Measurements from ENCODE around the gene MYBPC3.

MYBPC3 gene

GRCh38 chr11:47314992-47315391, 37.5 kb downstream of the MYBPC3 start:
- no peak for DNase-seq (ENCODE audit: low read depth)

DNA sequence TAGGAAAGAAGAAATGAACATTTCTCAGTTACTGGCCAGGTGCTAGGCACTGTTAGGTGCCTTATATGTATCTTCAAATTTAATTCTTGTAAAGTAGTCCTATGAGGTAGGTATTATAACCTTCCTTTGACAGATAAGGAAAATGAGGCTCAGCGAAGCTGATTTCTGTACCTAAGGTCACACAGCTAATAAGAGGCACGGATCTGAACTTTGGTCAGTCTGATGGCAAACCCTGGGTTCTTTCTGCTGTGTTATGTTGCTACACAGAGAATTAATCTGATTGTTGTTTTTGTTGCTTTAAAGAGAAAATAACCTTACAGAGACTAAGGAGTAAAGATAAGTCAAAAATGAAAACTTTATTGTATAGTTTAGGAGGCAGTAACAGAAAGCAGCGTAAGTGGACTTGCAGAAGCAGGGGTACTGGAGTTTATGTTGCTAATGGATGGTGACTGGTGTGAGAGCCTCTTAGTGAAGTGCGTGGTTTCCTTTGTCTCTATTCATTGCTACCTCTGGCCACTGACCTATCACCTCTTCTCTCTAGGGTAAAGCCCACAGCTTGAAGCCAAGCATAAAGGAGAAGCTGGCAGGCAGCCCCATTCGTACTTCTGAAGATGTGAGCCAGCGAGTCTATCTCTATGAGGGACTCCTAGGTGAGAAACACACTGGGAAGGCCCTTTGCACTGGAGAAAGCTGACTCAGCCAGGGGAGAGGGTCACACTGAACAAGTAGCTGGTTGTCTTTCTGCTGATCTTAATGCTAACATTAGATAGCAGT, 44.3 kb downstream of the MYBPC3 start:
- DNase-seq (ENCODE audit: low read depth), result no peak

DNA sequence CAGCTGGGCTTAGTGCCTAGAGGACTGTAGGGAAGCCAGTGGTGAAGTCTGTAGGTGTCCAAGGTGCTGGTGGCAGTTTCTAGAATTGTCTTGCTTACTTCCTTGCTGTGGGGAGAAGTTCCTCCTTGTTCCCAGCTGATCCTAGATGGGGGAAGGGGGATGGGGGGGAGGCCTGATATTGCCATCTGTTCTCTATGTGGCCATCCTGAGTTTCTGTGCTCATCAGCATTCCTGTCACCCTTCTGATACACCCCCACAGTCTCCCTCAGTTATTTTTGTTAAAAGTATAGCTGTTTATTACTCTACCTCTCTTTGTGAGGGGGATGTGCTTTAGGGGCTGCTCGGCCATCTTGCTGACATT, 46.0 kb downstream of the MYBPC3 start:
- DNase-seq (ENCODE audit: low read depth), result no peak

GRCh38 chr11:47305734-47306483, 46.6 kb downstream of the MYBPC3 start:
- no peak for DNase-seq (ENCODE audit: low read depth)

DNA sequence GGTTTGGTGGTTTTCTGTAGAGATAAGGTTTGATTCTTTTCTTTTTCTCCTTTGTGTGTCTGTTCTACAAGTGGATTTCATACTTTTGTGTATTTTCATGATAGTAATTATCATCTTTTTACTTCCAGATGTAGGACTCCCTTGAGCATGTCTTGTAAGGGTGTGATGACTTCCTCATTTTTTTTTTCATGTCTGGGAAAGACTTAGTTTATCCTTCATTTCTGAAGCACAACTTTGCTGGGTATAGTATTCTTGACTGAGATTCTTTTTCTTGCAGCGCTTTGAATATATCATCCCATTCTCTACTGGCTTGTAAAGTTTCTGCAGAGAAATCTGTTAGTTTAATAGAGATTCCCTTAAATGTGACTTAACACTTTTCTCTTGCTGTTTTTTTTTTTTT, 49.6 kb downstream of the MYBPC3 start:
- DNase-seq (ENCODE audit: low read depth), result no peak

DNA sequence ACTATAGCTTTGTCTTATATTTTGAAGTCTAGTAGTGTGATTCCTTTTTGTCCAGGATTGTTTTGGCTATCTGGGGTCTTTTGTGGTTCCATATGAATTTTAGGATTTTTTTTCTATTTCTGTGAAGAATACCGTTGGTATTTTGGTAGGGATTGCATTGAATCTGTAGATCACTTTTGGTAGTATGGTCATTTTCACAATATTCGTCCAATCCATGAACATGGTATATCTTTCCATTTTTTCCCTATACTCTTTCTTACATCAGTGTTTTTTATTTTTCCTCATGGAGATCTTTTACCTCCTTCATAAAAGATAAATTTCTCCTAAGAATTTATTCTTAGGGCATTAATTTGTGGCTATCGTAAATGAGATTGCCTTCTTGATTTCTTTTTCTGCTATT, 53.4 kb downstream of the MYBPC3 start:
- DNase-seq (ENCODE audit: low read depth), result no peak

DNA sequence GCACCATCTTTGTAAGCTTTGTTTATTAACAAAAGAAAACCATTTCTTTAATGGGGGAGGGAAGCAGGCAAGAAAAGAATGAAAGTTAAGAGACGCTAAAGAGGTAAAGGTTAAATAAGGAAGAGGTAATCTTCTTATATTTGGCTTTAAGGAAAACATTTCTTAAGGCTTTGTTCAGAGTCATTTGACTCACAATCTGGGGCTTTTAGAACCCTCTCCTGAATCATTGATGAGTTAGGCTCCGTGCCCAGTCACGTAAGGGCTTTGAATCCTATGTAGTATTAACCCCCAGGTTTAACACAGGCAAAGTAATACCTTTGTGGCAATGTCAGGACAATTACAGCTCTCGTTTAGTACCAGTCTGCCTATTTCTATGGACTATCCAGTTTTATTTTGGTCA, 56.5 kb downstream of the MYBPC3 start:
- no peak for DNase-seq (ENCODE audit: low read depth)

GRCh38 chr11:47295385-47295784, 57.1 kb downstream of the MYBPC3 start:
- no peak for DNase-seq (ENCODE audit: low read depth)

DNA sequence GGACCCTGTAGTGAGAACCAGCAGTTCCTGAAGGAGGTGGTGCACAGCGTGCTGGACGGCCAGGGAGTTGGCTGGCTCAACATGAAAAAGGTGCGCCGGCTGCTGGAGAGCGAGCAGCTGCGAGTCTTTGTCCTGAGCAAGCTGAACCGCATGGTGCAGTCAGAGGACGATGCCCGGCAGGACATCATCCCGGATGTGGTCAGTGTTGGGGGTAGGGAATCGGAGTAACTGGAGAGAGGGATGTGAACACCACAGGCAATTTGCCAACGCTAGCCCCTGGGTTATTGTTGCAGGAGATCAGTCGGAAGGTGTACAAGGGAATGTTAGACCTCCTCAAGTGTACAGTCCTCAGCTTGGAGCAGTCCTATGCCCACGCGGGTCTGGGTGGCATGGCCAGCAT, 62.6 kb downstream of the MYBPC3 start:
- DNase-seq (ENCODE audit: low read depth), result no peak

GRCh38 chr11:47288066-47288465, 64.4 kb downstream of the MYBPC3 start:
- DNase-seq (ENCODE audit: low read depth), result no peak

- no peak for DNase-seq (ENCODE audit: low read depth)
These were observed 66.3 kb downstream of the MYBPC3 start for GRCh38 chr11:47285969-47286770.

GRCh38 chr11:47284151-47284550, 68.4 kb downstream of the MYBPC3 start:
- DNase-seq (ENCODE audit: low read depth), result no peak

DNA sequence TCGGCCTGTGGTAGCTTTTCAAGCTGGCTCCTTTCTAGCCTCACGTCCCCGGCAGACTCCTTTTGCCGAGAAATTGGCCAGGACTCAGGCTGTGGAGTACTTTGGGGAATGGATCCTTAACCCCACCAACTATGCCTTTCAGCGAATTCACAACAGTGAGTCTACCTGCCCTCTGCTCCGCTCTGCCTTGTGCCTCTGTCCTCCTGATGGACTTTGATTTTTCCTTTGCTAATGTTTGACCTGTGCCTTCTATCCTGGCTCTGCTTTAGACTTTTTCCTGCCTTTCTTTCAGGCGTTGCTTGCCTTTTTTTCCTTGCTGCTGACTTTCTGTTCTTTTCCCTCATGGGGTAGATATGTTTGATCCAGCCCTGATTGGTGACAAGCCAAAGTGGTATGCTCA, 70.0 kb downstream of the MYBPC3 start:
- no peak for DNase-seq (ENCODE audit: low read depth)

Data from stimulated activated CD4-positive, alpha-beta T cell treated with anti-CD3 and anti-CD28 coated beads, Interleukin-2, amount 100 ng/mL, for 4 hours (primary cell).